HUES6 (cell line): Measurements from ENCODE around the gene IGF1R.

Experiments used
- H3K27ac ChIP-seq: 2 replicates; pipeline ENCODE4 v1.7.0; 2013; ENCODE audit warnings: low read depth, mild to moderate bottlenecking, low read length, inconsistent platforms
- H3K27me3 ChIP-seq: 2 replicates; pipeline ENCODE4 v1.6.1; 2013; ENCODE audit warnings: low read length; ENCODE audit not compliant: control insufficient read depth, insufficient read depth
- H3K36me3 ChIP-seq: 2 replicates; pipeline ENCODE4 v1.6.1; 2013; ENCODE audit warnings: low read length; ENCODE audit not compliant: control insufficient read depth, insufficient read depth
- H3K4me1 ChIP-seq: 2 replicates; pipeline ENCODE4 v1.6.1; 2013; ENCODE audit warnings: low read length; ENCODE audit not compliant: control insufficient read depth, insufficient read depth
- H3K4me3 ChIP-seq: 2 replicates; pipeline ENCODE4 v1.5.1; 2013; ENCODE audit warnings: low read depth, low read length
- H3K9ac ChIP-seq: one replicate; pipeline ENCODE4 v1.6.1; 2013; ENCODE audit warnings: mild to moderate bottlenecking, low read length
- H3K9me3 ChIP-seq: 2 replicates; pipeline ENCODE4 v1.6.1; 2013; ENCODE audit warnings: low read depth, low read length; ENCODE audit not compliant: control insufficient read depth, insufficient read depth

The IGF1R gene

DNA sequence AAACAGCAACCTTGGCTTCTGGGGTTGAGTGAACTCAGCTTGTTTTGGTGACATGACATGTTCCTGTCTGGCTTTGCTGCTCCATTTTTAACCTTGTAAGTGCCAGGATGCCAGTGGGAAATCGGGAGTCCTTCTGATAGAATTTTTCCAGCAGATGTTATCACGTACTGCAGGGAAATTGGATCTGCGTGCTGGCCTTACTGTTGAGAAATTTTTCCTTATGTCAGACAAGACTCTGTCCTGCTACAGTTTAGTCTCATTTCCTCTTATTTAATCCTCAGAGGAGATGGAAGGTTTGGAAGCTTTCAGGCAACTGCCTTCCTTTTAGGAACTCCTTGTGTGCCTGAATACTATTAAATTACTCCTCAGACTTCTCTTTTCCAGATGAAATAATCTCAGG is 278.7 kb downstream of the IGF1R start:
- Histone ChIP-seq H3K9ac (no peak overlapping the region), H3K27me3 (no peaks in the 10 kb centered on the region), H3K27ac (no peak overlapping the region), H3K9me3 (no peaks in the 10 kb centered on the region), H3K4me1 (no peaks in the 10 kb centered on the region), H3K4me3 (no peak overlapping the region), H3K36me3 (peaks cover 96% of the 10 kb centered on the region)

GRCh38 chr15:98927996-98928395 is 279.7 kb downstream of the IGF1R start:
- H3K9ac ChIP-seq, result no peak overlapping the region
- no peak overlapping the region for H3K4me3 ChIP-seq
- H3K4me1 ChIP-seq, result no peaks in the 10 kb centered on the region
- no peaks in the 10 kb centered on the region for H3K27me3 ChIP-seq
- H3K27ac ChIP-seq, result no peak overlapping the region
- no peaks in the 10 kb centered on the region for H3K9me3 ChIP-seq
- peaks cover 96% of the 10 kb centered on the region for H3K36me3 ChIP-seq

DNA sequence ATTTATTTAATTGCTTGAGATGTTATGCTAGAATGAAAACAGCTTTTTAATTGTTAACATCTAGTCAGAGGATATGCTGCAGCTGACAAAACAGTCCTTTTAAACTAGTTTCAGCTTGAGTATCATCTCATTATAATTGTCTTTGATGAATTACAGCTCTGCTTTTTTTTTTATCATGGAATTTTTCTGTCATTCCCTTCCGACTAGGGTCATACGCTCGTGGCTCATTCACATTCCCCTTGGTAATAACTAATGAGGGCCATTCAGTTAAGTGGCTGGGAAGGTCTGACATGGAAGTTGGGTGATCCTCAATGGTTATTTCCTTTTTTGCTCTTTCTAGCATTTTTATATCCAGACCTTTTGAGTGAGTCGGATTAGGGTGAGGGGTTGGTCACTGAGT is 282.2 kb downstream of the IGF1R start:
- Histone ChIP-seq H3K9me3 (no peaks in the 10 kb centered on the region), H3K27me3 (no peaks in the 10 kb centered on the region), H3K9ac (no peak overlapping the region), H3K4me1 (no peaks in the 10 kb centered on the region), H3K27ac (no peak overlapping the region), H3K36me3 (peaks cover 94% of the 10 kb centered on the region), H3K4me3 (no peak overlapping the region)

DNA sequence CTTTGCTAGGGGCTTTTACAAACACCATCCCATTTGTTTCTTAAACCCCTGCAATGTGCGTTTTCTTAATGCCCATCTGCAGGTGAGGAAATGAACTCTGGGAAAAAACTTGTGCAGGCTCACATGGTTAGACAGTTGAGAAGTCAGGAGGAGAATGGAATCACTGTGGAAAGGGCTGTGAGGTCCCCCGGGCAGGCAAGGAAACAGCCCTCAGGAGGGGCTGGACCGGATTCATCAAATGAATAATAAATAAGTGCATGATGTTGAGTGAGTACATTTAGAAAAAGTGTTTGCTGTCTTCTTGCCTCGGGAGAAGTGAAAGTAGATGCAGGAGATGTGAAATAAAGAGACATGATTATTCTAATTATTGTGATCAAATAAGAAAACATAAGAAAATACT is 282.7 kb downstream of the IGF1R start:
- H3K27ac ChIP-seq, result no peak overlapping the region
- H3K9me3 ChIP-seq, result no peaks in the 10 kb centered on the region
- peaks cover 94% of the 10 kb centered on the region for H3K36me3 ChIP-seq
- H3K4me1 ChIP-seq, result no peaks in the 10 kb centered on the region
- H3K4me3 ChIP-seq, result no peak overlapping the region
- H3K27me3 ChIP-seq, result no peaks in the 10 kb centered on the region
- H3K9ac ChIP-seq, result no peak overlapping the region

- no peaks in the 10 kb centered on the region for H3K9me3 ChIP-seq
- H3K27me3 ChIP-seq, result no peaks in the 10 kb centered on the region
- H3K4me1 ChIP-seq, result no peaks in the 10 kb centered on the region
- H3K9ac ChIP-seq, result no peak overlapping the region
- H3K36me3 ChIP-seq, result peaks cover 93% of the 10 kb centered on the region
- no peak overlapping the region for H3K27ac ChIP-seq
- no peak overlapping the region for H3K4me3 ChIP-seq
These were observed 285.1 kb downstream of the IGF1R start for GRCh38 chr15:98933406-98933805.

DNA sequence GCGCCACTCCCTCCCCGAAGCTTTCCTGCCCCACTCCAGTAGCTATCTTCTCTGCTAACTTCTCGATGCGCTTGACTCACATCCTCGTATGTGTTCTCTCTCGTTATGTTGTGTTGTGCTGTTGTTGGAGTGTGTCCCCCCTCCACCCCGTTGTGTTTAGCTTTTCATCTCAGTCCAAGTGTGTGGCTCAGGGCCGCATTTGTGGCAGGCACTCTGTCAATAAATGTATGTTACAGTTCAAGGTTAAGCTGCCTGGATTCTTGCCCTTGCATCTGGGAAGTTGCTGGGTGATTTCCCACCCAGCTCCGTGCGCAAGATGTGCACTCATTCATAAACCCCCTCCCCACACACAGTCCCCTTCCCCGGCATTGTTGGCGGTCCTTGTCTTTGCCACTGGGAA is 287.4 kb downstream of the IGF1R start:
- Histone ChIP-seq H3K9me3 (no peaks in the 10 kb centered on the region), H3K9ac (no peak overlapping the region), H3K27me3 (no peaks in the 10 kb centered on the region), H3K4me3 (no peak overlapping the region), H3K36me3 (peaks cover 94% of the 10 kb centered on the region), H3K27ac (no peak overlapping the region), H3K4me1 (no peaks in the 10 kb centered on the region)

DNA sequence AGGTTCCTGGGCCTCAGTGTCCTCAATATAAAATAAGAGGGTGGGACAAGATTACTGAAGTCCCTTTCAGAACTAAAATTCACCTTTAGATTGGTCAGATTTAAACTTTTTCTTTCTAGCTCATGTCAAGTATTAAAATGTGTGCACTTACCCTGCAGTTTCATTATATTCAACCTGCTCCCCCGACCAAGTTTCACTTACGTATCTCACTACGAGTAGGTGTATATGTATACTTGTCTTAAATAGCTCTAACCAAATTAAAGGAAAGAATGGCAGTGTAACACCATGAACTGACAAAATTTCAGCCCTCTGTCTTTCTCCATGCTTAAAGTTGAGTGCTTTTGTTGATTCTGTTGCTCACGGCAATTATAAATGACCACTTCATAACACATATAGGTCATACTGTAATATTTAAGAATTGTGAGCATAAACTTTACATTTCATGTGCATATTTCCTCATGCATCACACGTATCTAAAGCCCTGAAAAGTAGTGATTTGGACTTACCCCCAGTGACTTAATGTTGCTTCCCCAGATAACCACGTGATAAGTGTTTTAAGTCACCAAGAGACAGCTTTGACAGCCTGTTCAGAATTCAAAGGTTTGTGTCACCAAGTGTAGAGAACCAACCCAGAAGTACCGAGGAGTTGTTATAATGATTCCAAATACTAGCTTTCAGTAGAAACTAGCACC is 289.2 kb downstream of the IGF1R start:
- peaks cover 95% of the 10 kb centered on the region for H3K36me3 ChIP-seq

DNA sequence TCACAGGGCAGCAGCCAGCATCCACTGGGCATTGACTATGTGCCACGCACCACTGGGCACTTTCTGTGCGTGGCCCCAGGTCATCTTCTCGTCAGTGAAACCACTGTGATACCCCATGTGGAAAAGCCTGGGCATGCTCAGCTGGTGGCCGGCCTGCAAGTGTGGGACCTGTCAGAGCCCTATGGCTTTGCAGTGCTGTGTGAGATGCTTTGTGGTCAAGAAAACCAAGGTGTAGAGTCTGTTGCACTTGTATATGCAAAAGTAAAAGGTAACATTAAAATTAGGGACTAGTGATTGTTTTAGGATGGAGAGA is 289.7 kb downstream of the IGF1R start:
- Histone ChIP-seq H3K36me3 (peaks cover 96% of the 10 kb centered on the region), H3K27me3 (no peaks in the 10 kb centered on the region), H3K27ac (no peak overlapping the region), H3K9ac (no peak overlapping the region), H3K4me3 (no peak overlapping the region), H3K9me3 (no peaks in the 10 kb centered on the region), H3K4me1 (no peaks in the 10 kb centered on the region)

More for the DNA sequence above, 289.2 kb downstream of the IGF1R start:
- Histone ChIP-seq H3K4me3 (no peak overlapping the region), H3K27ac (no peak overlapping the region), H3K9me3 (no peaks in the 10 kb centered on the region), H3K27me3 (no peaks in the 10 kb centered on the region), H3K4me1 (no peaks in the 10 kb centered on the region), H3K9ac (no peak overlapping the region)

DNA sequence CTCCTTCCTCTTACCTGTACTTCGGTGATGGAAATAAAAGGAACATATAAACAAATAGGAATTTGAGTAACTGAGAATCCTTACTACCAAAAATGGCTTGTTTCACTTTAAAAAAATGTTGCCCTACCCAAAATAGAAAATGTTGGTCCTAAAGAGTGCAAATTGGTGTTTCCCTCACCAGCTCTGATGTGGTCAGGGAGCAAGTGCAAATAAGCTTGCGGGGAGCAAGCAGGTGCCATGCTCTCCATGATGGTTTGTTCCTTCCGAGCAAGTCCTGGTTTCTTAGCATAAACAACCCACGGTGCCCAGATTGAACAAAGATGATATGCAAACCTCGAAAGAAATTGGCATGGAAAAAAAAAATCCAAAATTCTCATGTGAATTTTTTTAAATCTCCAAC is 290.5 kb downstream of the IGF1R start:
- Histone ChIP-seq H3K27ac (no peak overlapping the region), H3K9ac (no peak overlapping the region), H3K36me3 (peaks cover 96% of the 10 kb centered on the region), H3K4me1 (no peaks in the 10 kb centered on the region), H3K4me3 (no peak overlapping the region), H3K27me3 (no peaks in the 10 kb centered on the region), H3K9me3 (no peaks in the 10 kb centered on the region)

DNA sequence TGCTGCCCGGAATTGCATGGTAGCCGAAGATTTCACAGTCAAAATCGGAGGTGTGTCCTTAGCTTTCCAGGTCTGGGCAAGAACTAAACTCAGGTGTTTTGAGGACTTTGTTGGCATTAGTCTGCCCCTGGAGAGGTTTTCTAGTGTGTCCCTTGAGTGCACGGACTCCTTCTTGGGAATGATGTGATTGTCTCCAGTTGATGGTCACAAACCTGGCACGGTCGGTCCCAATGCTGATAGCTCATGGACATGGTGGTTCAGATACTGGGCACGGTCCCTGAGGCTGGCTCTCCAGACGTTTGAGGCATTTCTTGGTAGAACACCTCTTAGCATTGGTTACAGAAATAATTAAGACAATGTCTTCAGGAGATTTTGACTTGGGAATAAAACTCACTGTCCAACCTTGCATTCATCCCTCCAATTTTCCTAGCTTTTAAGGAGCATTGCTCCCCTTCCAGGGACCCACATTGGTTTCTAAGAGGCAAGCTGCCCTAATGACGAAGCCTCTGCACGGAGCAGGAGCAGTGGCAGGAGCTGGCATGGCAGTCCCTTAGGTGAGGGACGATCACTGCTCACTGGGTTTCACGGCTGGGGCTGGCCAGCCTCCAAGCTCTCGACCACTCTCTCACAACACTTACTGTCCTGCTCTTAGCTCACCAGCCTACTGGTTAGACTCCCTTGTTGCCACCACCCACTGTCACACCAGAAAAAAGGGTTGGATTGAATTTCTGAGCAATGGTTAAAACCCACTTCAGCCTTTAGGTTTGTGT is 291.2 kb downstream of the IGF1R start:
- no peaks in the 10 kb centered on the region for H3K27me3 ChIP-seq
- H3K27ac ChIP-seq, result no peak overlapping the region; the same call in 1 of the 2 replicates
- no peak overlapping the region for H3K9ac ChIP-seq
- no peak overlapping the region for H3K4me3 ChIP-seq
- no peaks in the 10 kb centered on the region for H3K4me1 ChIP-seq
- H3K9me3 ChIP-seq, result no peaks in the 10 kb centered on the region
- peaks cover 97% of the 10 kb centered on the region for H3K36me3 ChIP-seq

- Histone ChIP-seq H3K27ac (no peak overlapping the region), H3K4me1 (no peaks in the 10 kb centered on the region), H3K9ac (no peak overlapping the region), H3K4me3 (no peak overlapping the region), H3K27me3 (no peaks in the 10 kb centered on the region), H3K9me3 (no peaks in the 10 kb centered on the region), H3K36me3 (peaks cover 95% of the 10 kb centered on the region)
These were observed 293.4 kb downstream of the IGF1R start for GRCh38 chr15:98941595-98942255.
